Thoracic aorta (tissue), 2 donors: ENCODE results near the gene LIAS. TPM values are rescaled to one million over a fixed set of nuclear protein-coding genes. Genes with fewer than 3 reads are reported as not detected.

Experiments
- ATAC-seq: fragments of 150-250 bp; one replicate; pipeline ENCODE4 v1.8.0; 2017; ENCODE audit warnings: low read depth; ENCODE audit not compliant: insufficient number of reproducible peaks, low FRiP score
- DNase-seq: peaks from one replicate; pipeline ENCODE4 v3.0.0-alpha.2; 2020; ENCODE audit warnings: low spot score
- H3K27ac ChIP-seq, 2 donors: fragments of 200-600 bp; sonication (generic); 1 replicate in 1 of 2; 2 replicates in 1 of 2; pipeline ENCODE4 v1.5.1; 2016; ENCODE audit warnings: mild to moderate bottlenecking in 2 of 2, moderate library complexity in 2 of 2
- H3K27me3 ChIP-seq: fragments of 200-600 bp; sonication (generic); replicated peaks from 2 replicates; pipeline ENCODE4 v1.6.0; 2016; ENCODE audit warnings: mild to moderate bottlenecking; ENCODE audit not compliant: insufficient read depth
- H3K36me3 ChIP-seq: fragments of 200-600 bp; sonication (generic); one replicate; pipeline ENCODE4 v1.5.1; 2016
- H3K4me1 ChIP-seq, 2 donors: fragments of 200-600 bp; sonication (generic); 1 replicate in 1 of 2; 2 replicates in 1 of 2; pipeline versions ENCODE4 v1.5.1 to v1.6.0; 2016; ENCODE audit warnings: low read depth in 2 of 2, mild to moderate bottlenecking in 1 of 2; ENCODE audit not compliant: control insufficient read depth in 1 of 2
- H3K4me3 ChIP-seq: fragments of 200-600 bp; sonication (generic); 2 replicates; pipeline ENCODE4 v1.5.1; 2016; ENCODE audit warnings: mild to moderate bottlenecking
- H3K9me3 ChIP-seq: fragments of 200-600 bp; sonication (generic); 2 replicates; pipeline ENCODE4 v1.5.1; 2016
- CTCF ChIP-seq: fragments of 200-600 bp; sonication (generic); IDR thresholded peaks from one replicate; pipeline ENCODE4 v1.5.1; 2019; ENCODE audit warnings: antibody characterized with exemption
- total RNA-seq, 2 donors: library from RNA; depleted of rRNA; stranded (reverse); fragments of >200 nt; gene quantifications; one replicate each; pipeline versions ENCODE4 v1.1.0 to v1.2.3, GENCODE V29; 2016

The LIAS gene
- total RNA-seq, 2 donors from 2014 or later: 4.7 to 9.2 TPM

- peak overlapping the region; percentile 91 for H3K27ac ChIP-seq
- TF ChIP-seq CTCF: no peak
Measured at GRCh38 chr4:39525822-39526690, 67.2 kb downstream of the LIAS start.

GRCh38 chr4:39526765-39527295, 68.0 kb downstream of the LIAS start:
- Histone ChIP-seq H3K36me3 (no peaks in the 10 kb centered on the region), H3K9me3 (no peaks in the 10 kb centered on the region), H3K4me3 (peak overlapping the region; percentile 79), H3K27ac (peak overlapping the region; percentile 91), H3K27me3 (no peaks in the 10 kb centered on the region), H3K4me1 (peaks cover 9 to 42% of the 10 kb centered on the region in 2 donors)
- no peak for DNase-seq
- no peak for TF ChIP-seq CTCF
- no peak for ATAC-seq

More at GRCh38 chr4:39525822-39526690, 67.2 kb downstream of the LIAS start:
- Histone ChIP-seq H3K27me3 (no peaks in the 10 kb centered on the region), H3K36me3 (no peaks in the 10 kb centered on the region), H3K4me3 (peak overlapping the region; percentile 79), H3K9me3 (no peaks in the 10 kb centered on the region), H3K4me1 (peaks cover 15 to 46% of the 10 kb centered on the region in 2 donors)
- no peak for DNase-seq
- no peak for ATAC-seq

GRCh38 chr4:39527296-39528060, 68.6 kb downstream of the LIAS start, which contains the start of gene UGDH:
UGDH (minus strand) TSS chr4:39527439; CDS start chr4:39521512, 5,927 bp downstream.
- TF ChIP-seq CTCF: no peak

GRCh38 chr4:39528061-39528465, 69.2 kb downstream of the LIAS start:
- ATAC-seq: peak; percentile 56
- DNase-seq: peak; percentile 71
- no peaks in the 10 kb centered on the region for H3K9me3 ChIP-seq
- peaks cover 3% of the 10 kb centered on the region for H3K36me3 ChIP-seq
- H3K4me3 ChIP-seq: peak overlapping the region; percentile 79
- peak overlapping the region; percentile 91 for H3K27ac ChIP-seq
- H3K4me1 ChIP-seq: peaks cover 4 to 31% of the 10 kb centered on the region in 2 donors
- no peak for TF ChIP-seq CTCF
- no peaks in the 10 kb centered on the region for H3K27me3 ChIP-seq

More at GRCh38 chr4:39527296-39528060, 68.6 kb downstream of the LIAS start, which contains the start of gene UGDH:
- Histone ChIP-seq H3K36me3 (no peaks in the 10 kb centered on the region), H3K4me1 (peaks cover 5 to 36% of the 10 kb centered on the region in 2 donors), H3K27ac (peak within 1 kb of the TSS; percentile 91), H3K27me3 (no peaks in the 10 kb centered on the region), H3K9me3 (no peaks in the 10 kb centered on the region), H3K4me3 (peak within 1 kb of the TSS; percentile 79)
- ATAC-seq (peak; percentile 96), DNase-seq (peak; percentile 89)

Other genes starting within 250 kb of the LIAS start
- gene RFC1, start 92.7 kb upstream of the LIAS start, total RNA-seq: 10 to 100 TPM; 36.2 to 38.6 TPM
- gene KLB, start 52.1 kb upstream of the LIAS start, total RNA-seq: not detected
- gene RPL9, start 134 bp upstream of the LIAS start, total RNA-seq: 1,000 to 10,000 TPM; 2,526 to 3,169 TPM
- gene UGDH, start 68.4 kb downstream of the LIAS start, total RNA-seq: 100 to 1,000 TPM; 103 to 736 TPM
- 10 to 100 TPM; 41.0 to 58.1 TPM for gene SMIM14, start 179.8 kb downstream of the LIAS start, total RNA-seq
- gene UBE2K, start 239.1 kb downstream of the LIAS start, total RNA-seq: 10 to 100 TPM; 28.8 to 39.2 TPM